GM19240 (cell line): Measurements from ENCODE around the gene CORO1C.
"Not testable (repeated sequence)": the region's sequence is repeated elsewhere in the genome, so short reads cannot be mapped to it uniquely, and the experiment has no call there.

ENCODE experiments used
- DNase-seq: peaks from one replicate; pipeline ENCODE4 v3.0.0; 2011; ENCODE audit warnings: low spot score; ENCODE audit not compliant: insufficient read length

Gene CORO1C

DNA sequence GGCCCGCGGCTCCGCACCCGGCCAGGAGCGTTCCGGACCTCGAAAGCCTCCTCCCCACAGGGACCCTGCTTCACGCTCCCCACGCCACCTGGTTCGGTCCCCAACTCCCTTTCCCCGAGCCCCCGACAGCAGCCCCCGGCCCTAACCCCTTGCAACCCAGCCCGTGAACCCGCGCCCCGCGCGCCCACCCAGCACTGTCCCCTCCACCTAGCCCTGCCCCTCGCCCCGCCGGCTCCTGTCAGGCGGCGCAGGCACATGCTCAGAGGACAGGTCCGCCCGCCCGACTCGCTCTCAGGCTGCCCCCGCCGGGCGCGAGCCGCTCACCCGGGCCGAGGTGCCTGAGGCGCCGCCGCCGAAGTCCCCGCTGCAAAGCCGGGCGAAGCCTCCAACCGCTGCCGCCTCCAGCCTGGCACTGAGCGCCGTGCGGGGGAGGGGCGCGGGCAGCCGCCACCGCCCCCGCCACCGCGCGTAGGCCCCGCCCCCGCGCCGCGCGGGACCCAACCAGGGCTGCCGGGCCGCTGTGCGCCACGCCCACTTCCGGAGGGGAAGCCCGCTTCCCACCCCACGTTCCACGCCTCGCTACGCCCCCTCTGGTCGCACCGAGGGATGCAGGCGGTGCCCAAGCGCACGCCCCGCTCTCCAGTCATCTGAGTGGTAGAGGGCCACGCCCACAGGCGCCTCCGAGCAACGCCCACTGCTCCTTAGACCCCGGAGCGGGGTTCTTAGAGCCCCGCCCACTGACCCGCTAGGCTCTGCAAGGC, at the start of gene CORO1C:
Gene CORO1C (minus strand): TSS at position 414 of the 761 bp plus-strand sequence. CDS start 30,200 bp downstream, outside the sequence.
- peak; percentile 79 for DNase-seq

DNA sequence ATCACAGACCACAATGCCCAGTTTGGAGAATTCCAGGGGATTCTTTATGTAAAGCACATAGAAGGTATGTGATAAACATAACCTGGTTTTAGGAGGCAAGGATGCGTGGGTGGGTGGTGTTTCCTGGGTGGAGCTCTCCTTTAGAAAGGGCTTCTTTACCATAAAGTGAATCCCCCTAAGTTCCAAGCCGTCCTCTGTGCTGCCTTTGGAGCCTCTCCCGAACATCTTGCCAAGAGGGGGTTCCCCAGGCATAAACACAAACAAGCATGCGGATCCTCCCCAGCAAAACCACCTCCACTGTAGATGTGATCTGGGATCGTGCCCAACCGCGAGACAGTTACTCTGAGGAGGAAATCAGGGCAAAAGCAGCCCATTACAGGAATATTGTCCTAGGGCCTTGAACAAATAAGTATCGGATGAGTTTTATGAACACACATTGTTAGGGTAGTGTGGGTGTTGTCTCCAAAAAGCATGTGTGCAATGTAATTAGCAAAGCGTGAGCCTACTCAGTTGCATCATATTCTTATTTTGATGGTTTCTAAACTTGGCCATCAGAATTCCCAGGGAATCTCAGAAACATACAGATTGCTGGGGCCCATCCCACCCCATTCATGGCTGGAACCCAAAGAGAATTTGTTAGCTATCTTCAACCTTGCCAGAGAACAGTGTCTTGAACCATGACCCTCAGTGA, 48.8 kb upstream of the CORO1C start:
- no peak for DNase-seq

DNA sequence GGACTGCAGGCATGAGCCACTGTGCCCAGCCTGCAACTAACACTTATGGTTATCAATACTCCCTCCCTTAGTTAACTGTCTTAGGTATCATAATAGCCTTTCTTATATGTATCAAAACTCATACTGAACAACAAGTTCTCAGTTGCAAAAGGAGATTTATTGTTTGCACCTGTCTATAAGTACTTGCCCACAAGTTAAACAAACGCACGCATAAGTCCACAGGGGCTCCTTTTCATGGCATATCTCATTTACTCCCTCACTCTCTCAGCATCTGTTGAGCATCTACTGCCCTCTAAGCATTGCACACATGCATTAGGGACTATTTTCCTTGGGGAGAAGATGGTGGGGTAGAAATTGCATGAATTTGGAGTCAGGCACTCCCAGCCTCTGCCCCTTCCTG, 46.7 kb upstream of the CORO1C start:
- DNase-seq = no peak

DNA sequence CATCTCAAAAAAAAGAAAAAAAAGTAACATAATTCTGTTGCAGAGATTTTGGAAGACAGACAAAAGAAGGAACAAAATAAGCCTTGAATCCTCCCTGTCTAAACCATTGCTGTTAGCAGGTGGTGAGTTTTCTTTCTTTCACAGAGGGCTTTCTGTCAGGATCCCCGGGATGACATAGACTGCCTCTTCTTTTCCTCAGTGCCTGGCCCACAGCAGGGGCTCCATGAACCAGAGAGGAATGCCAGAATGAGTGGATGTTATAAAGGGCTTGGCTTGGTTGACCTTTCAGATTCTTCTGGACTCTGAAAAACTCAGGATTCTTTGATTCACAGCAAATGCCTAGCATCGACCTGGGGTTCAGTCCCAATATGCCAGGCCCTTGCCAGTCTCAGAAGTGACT, 45.8 kb upstream of the CORO1C start:
- no peak for DNase-seq

DNA sequence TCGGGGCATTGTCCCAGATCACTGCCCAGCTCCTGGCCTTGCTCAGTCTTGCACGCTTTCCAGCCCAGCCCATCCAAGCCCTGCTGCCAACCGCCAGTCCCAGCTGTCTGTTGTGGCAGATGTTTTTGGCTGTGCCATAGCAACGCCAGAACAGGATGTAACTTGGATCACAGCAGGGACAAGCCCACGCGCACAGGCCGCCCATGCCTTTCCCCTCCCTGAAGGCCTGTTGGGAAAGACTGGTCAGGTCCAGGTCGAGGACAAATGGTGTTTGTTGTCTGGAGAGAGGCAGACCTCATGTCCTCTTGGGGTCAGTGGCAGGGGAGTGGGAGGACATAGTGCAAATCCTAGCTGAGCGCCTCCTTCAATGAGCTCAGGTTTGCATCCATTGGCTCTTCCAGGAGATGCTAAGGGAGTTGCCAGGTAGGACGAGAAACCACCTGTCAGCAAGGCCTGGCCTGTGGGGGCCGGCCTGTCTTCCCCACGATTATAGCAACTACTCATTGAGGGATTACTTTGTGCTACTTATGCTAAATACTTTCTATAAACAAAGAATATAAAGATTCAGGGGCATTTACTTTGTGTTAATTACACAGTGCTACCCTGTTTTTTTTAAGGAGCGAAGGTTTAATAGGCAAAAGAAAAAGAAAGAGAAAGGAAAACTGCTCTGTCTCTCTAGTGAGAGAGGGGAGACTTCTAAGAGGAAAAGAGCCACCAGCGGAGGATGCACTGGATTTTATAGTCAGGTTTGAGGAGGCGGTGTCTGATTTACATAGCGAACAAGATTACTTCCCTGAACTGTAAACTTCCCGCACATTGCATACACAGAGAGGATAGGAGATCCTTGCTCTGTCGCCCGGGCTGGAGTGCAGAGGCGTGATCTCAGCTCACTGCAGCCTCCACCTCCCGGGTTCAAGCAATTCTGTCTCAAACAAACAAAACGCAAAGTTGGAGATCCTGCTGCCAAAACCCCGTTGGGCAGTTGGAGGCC, 42.8 kb upstream of the CORO1C start:
- no peak for DNase-seq

DNA sequence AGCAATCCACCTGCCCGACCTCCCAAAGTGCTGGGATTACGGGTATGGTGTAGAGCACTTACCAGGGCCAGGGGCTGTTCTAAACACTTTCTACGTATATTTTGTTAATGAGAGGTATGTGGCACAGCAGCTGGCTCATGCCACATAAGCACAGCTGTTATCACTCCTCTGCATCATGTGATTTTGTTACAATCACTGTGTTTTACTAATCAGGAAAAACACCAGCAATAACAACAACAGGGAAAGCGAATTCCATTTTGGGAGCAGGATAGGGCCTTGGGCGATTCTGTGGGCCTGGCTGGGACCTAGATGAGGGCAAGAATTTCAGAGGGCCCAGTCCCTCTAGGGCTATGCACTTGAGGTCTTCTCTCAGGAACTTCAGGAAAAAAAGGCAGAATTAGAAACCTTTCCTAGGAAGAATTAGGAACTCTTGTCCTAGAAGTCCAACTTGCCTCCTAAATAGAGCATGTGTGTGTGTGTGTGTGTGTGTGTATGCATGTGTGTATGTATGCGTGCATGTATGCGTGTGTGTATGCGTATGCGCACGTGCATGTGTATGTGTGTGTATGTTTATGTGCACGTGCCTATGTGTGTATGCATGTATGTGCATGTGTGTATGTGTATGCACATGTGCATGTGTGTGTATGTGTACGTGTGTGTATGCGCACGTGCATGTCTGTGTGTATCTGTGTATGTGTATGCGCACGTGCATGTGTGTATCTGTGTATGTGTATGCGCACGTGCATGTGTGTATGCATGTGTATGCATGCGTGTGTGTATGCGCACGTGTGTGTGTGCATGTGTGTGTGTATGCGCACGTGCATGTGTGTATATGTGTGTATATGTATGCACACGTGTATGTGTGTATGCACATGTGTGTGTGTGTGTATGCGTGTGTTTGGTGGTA, 41.8 kb upstream of the CORO1C start:
- DNase-seq = no peak

DNA sequence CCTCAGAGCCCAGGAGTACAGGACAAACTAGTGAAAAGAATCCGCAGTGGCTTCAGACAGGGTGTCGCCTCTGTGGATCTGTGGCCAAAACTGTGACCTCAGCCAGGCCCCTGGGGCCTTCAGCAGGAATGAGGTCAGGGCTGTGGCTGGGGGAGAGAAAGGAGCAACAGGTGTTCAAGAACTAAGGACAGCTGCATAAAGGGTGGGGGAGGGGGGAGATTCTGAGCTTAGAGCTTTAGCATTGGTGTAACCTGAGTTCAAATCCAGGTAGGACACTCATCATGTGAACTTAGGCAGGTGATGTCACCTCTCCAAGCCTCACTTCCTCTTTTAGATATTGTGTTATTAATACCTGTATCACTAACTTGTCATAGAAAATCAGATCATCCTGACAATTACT, 40.9 kb upstream of the CORO1C start:
- peak; percentile 59 for DNase-seq

DNA sequence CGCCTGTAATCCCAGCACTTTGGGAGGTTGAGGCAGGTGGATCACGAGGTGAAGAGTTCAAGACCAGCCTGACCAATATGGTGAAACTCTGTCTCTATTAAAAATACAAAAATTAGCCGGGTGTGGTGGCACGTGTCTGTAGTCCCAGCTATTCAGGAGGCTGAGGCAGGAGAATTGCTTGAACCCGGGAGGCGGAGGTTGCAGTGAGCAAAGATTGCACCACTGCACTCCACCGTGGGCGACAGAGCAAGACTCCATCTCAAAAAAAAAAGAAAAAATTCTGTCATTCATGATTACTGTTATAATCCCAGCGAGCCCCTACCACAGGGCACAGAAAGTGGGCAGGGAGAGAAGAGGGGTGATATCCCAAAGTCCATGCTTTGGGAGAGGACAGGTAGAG, 40.5 kb upstream of the CORO1C start:
- not testable (repeated sequence) for DNase-seq

DNA sequence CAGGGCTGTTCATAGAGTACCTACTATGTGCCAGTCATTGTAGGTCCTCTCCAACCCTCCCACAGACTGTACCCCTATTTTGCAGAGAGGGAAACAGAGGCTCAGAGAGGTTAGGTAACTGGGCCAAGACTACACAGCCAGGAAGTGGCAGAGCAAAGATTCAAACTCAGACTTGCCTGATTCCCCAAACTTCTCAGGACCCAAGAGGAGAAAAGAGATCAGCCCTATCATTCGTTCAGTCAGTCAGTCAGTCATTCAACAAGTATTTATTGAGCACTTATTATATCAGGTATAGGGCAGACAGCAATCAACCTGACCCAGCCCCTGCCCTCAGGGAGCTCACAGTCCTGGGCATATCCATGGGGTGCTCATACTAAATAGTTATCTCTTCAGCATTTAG, 39.6 kb upstream of the CORO1C start:
- DNase-seq = no peak

DNA sequence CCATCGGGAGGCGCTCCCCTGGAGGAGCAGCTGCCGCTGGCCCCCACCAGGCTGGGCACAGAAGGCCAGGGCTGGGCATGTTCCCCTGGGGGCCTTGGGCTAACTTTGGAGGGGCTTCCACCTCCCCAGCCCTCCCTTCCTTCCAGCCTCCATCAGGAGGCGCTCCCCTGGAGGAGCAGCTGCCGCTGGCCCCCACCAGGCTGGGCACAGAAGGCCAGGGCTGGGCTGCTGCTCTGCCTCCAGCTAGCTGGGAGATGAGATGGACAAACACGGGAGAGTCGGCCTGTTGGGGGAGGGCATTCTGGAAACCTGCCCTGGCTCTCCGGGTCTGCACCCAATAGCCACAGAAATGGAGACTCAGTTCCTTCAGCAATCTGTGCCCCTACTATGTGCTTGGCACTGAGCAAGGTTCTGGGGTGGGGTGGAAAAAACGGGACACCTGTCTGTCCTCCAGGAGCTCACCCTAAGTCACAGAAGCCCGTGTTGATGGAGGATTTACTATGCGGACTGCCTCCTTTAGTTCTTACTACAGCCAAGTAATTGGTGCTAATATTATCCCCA, 39.0 kb upstream of the CORO1C start:
- DNase-seq = no peak

DNA sequence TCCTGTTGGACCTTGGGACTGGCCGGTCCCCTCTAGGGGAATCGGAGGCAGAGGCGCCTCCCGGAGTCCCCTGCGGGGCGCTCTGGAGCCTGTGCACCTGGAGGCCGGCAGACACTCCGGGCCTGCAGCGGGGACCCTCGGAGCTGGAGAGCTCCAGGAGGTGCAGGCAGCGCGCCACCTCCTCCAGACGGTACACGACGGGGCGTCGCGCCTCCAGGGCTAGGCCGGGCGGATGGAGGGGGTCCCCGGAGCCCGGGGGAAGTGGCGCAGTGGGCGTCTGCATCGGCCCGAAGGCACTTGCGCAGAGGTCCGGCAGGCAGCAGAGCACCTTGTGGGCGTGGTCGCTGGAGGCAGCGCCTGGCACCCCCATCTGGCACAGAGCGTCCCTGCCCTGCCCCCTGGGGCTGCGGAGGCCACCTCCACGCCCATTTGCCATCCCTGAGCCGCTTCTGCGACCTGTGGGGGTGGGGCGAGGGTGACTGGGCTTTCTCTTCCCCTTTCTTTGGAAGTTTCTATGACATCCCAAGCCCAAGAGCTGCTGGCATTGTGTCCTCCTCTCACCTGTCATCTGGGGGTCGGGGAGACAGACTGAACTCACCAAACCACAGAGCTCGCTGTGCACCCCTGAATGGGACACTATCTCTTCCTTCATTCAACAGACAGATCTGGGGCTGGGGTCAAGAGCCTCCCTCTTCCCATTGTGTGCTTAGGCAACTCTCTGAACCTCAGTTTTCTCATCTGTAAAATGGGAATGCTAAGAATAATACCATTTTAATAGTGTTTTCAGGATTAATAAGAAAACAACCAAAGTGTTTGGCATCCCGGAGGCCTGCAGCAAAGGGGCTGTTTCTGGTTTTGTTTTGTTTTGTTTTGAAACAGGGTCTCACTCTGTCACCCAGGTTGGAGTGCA, 37.5 kb upstream of the CORO1C start:
- peak; percentile 19 for DNase-seq

DNA sequence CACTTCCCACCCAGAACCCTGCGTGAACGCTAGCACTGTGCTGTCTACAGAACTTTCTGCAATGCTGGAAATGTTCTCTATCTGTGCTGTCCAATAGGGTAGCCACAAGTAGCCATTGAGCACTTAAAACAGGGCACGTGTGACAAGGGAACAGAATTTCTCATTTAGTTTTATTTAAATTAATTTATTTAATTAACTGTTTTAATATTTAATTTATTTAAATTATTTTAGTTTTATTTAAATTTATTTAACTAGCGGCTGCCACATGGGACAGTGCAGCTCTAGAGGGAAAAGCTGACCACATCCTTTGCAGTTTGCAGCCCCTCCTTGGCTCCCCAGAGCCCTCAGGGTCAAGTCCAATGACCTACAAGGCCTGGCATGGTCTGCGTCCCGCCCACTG, 35.0 kb upstream of the CORO1C start:
- no peak for DNase-seq

DNA sequence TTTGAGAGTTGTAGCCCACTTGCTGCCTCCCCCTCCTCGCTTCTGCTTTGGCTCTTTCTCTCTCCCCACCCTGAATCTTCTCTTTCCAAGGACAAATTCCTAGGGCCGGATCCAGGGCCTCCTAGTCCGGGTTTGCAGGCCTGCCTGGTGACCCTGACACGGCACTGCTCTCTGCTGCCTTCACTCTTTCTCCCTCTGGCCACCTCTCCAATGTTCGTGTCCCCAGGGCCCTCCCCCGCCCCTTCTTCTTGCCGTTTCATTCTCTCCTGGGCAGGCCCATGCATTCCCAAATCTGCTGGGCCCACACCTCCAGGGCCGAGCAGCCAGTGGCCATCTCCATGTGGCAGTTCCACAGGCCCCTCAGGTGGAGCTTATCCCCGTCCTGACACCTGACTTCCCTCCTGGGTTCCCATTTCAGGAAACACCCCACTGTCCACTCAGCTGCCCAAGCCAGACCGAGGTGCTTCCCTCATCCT, 34.0 kb upstream of the CORO1C start:
- DNase-seq = no peak

DNA sequence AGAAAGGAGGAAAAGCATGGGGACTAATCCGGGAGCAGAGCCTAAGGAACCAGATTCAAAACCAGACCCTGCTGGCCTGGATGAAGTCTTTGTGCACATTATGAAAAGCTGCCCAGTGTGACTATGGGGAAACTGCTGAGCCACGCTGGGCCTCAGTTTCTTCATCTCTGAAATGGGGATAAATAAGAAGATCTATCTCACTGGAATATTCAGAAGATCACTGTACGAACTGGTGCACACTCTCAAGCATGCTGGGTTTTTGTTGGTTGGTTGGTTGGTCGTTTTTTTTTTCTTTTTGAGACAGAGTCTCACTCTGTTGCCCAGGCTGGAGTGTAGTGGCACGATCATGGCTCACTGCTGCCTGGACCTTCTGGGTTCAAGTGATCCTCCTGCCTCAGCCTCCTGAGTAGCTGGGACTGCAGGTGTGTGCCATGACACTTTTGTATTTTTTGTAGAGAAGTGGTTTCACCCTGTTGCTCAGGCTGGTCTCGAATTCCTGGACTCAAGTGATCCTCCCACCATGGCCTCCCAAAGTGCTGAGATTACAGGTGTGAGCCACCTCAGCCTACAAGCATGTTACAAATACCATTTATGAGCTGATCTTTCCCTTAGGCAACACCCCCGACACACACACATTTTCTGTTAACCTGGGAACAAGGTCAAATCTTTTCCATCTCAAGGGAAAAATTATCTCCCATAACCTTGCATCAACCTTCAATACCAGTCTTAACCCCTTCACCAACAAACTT, 33.4 kb upstream of the CORO1C start:
- no peak for DNase-seq

DNA sequence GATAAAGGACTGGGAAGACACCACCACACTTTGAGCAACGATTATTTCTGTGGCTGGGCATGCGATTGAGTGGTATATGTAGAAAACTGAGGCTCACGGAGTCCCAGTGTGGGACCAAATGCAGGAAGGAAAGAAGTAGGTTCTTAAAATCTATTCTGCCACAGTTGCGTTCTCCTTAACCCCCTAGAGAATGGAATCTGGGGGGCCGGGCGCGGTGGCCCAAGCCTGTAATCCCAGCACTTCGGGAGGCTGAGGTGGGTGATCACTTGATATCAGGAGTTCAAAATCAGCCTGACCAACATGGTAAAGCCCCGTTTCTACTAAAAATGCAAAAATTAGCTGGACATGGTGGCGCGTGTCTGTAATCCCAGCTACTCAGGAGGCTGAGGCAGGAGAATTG, 29.9 kb upstream of the CORO1C start:
- no peak for DNase-seq

DNA sequence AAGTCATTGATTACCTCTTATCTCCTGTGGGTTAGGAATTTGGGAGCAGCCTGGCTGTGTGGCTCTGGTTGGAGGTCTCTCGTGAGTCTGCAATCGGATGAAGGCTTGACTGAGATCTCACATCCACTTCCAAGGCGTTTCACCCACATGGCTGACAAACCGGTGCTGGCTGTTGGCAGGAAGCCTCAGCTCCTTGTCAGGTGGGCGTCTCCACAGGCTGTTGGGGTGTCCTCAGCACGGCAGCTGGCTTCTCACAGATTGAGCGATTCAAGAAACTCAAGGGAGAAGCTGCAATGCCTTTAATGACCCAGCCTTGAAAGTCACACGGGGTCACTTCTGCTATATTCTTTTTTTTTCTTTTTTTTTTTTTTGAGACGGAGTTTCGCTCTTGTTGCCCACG, 28.6 kb upstream of the CORO1C start:
- no peak for DNase-seq

DNA sequence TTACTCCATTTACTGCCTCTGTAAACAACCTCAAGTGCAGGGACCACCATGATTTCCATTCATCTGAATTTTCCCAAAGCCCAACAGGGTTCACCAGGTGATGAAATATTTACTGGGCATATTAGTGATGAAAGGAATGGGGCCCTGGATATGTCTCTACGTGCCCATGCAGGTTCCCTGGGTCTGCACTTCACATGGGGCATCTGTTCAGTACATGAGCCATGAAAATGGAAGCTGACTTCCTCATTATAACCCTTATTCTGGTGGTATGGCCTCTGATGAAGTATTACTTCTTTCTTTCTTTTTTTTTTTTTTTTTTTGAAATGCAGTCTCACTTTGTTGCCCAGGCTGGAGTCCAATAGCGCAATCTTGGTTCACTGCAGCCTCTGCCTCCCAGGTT, 26.5 kb upstream of the CORO1C start:
- DNase-seq = no peak

DNA sequence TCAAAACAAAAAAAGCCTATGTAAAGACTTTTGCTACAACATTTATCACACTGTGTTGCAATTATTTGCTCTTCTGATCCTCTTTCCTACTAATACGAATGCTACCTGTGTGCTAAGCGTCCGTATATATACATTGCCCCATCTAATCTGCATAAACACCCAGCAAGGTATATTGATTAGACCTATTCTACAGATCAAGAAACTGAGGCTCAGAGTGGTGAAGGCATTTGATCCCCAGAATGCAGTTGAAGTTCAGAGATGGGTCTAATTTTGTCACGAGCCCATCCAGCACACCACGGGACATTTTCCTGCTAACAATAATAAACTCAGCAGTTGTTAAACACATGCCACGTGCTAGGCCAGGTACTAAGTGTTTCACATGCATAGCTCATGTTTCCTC, 25.1 kb upstream of the CORO1C start:
- DNase-seq = no peak

DNA sequence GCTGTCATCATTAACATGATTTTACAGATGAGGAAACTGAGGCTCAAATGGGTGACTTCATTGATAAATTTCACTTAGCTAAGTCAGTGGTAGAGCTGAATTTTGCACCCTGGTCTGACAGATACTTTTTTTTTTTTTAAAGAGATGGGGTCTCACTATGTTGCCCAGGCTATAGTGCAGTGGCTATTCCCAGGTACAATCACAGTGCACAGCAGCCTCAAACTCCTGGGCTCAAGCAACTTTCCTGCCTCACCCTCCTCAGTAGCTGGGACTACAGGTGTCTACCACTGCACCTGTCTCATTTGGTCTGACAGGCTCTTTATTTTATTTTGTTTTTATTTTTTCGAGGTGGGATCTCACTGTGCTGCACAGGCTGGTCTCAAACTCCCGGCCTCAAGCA, 24.2 kb upstream of the CORO1C start:
- no peak for DNase-seq
